ENCODE data around the gene AIG1.
"Not testable (repeated sequence)": the region's sequence is repeated elsewhere in the genome, so short reads cannot be mapped to it uniquely, and the experiment has no call there.

Gene AIG1

GRCh38 chr6:143165315-143165855 is 104.7 kb downstream of the AIG1 start:
- no peak for DNase-seq (ENCODE audit: low spot score)

- no peak for DNase-seq (ENCODE audit: low spot score)
These were observed 105.6 kb downstream of the AIG1 start for GRCh38 chr6:143166247-143166695.

GRCh38 chr6:143167224-143167623 is 106.5 kb downstream of the AIG1 start:
- no peak for DNase-seq (ENCODE audit: low spot score)

GRCh38 chr6:143168396-143168816 is 107.7 kb downstream of the AIG1 start:
- DNase-seq (ENCODE audit: low spot score) = not testable (repeated sequence)

- DNase-seq (ENCODE audit: low spot score) = no peak
These were observed 108.8 kb downstream of the AIG1 start for GRCh38 chr6:143169440-143169839.

GRCh38 chr6:143174516-143174915 is 113.8 kb downstream of the AIG1 start:
- no peak for DNase-seq (ENCODE audit: low spot score)

- no peak for DNase-seq (ENCODE audit: low spot score)
These were observed 114.3 kb downstream of the AIG1 start for GRCh38 chr6:143174951-143175350.

- DNase-seq (ENCODE audit: low spot score) = no peak
These were observed 115.7 kb downstream of the AIG1 start for GRCh38 chr6:143176090-143177021.

GRCh38 chr6:143177706-143178105 is 117.0 kb downstream of the AIG1 start:
- DNase-seq (ENCODE audit: low spot score) = no peak

- no peak for DNase-seq (ENCODE audit: low spot score)
These were observed 118.4 kb downstream of the AIG1 start for GRCh38 chr6:143179096-143179495.

GRCh38 chr6:143179901-143180612 is 119.4 kb downstream of the AIG1 start:
- no peak for DNase-seq (ENCODE audit: low spot score)

- no peak for DNase-seq (ENCODE audit: low spot score)
These were observed 120.1 kb downstream of the AIG1 start for GRCh38 chr6:143180826-143181225.

- no peak for DNase-seq (ENCODE audit: low spot score)
These were observed 123.0 kb downstream of the AIG1 start for GRCh38 chr6:143183666-143184065.

- DNase-seq (ENCODE audit: low spot score) = no peak
These were observed 124.6 kb downstream of the AIG1 start for GRCh38 chr6:143185288-143185687.

GRCh38 chr6:143187238-143187923 is 126.7 kb downstream of the AIG1 start:
- DNase-seq (ENCODE audit: low spot score) = no peak

GRCh38 chr6:143188292-143188691 is 127.6 kb downstream of the AIG1 start:
- no peak for DNase-seq (ENCODE audit: low spot score)

GRCh38 chr6:143191361-143191760 is 130.7 kb downstream of the AIG1 start:
- no peak for DNase-seq (ENCODE audit: low spot score)

- no peak for DNase-seq (ENCODE audit: low spot score)
These were observed 132.1 kb downstream of the AIG1 start for GRCh38 chr6:143192766-143193165.

- no peak for DNase-seq (ENCODE audit: low spot score)
These were observed 132.9 kb downstream of the AIG1 start for GRCh38 chr6:143193571-143194094.

- DNase-seq (ENCODE audit: low spot score) = no peak
These were observed 133.5 kb downstream of the AIG1 start for GRCh38 chr6:143194095-143194589.

- DNase-seq (ENCODE audit: low spot score) = no peak
These were observed 134.7 kb downstream of the AIG1 start for GRCh38 chr6:143195349-143195845.
